Body of pancreas (tissue), 4 donors: ENCODE data around the gene CLIC3. TPM values are rescaled to one million over a fixed set of nuclear protein-coding genes. Genes with fewer than 3 reads are reported as not detected.
A peak's percentile ranks its signal among the peaks of the same experiment; 100 is the strongest.

Experiments used
- ATAC-seq: fragments of 150-250 bp; one replicate; pipeline ENCODE4 v1.9.1; 2016
- DNase-seq, 4 donors: peaks; one replicate each; pipeline ENCODE4 v3.0.0-alpha.2; 2019
- H3K27ac ChIP-seq, 4 donors: fragments of 200-600 bp; sonication (generic); 1 replicate in 3 of 4; 2 replicates in 1 of 4; pipeline versions ENCODE4 v1.5.1 to v1.6.1; 2016 to 2019; ENCODE audit warnings: mild to moderate bottlenecking in 1 of 4, mixed read lengths in 1 of 4, moderate library complexity in 1 of 4
- H3K27me3 ChIP-seq, 2 donors: fragments of 200-600 bp; sonication (generic); one replicate each; pipeline ENCODE4 v1.6.0; 2016; ENCODE audit warnings: mild to moderate bottlenecking in 1 of 2
- H3K36me3 ChIP-seq, 2 donors: fragments of 200-600 bp; sonication (generic); replicated peaks in 1 of 2; 2 replicates each; pipeline ENCODE4 v1.5.1; 2016; ENCODE audit warnings: low read depth in 2 of 2; ENCODE audit not compliant: insufficient read depth in 1 of 2
- H3K4me1 ChIP-seq: fragments of 200-600 bp; sonication (generic); one replicate; pipeline ENCODE4 v1.6.0; 2016
- H3K4me3 ChIP-seq, 2 donors: fragments of 200-600 bp; sonication (generic); 1 replicate in 1 of 2; 2 replicates in 1 of 2; pipeline ENCODE4 v1.5.1; 2016 to 2019
- H3K9me3 ChIP-seq, 3 donors: fragments of 200-600 bp; sonication (generic); 1 replicate in 2 of 3; 2 replicates in 1 of 3; pipeline ENCODE4 v1.5.1; 2016
- POLR2A ChIP-seq, 3 donors: fragments of 450-650 bp; IDR thresholded peaks; one replicate each; pipeline ENCODE4 v1.6.1; 2016; ENCODE audit warnings: antibody characterized with exemption in 3 of 3, mild to moderate bottlenecking in 2 of 3
- WGBS, 2 donors: methylation state at CpG; one replicate each; pipeline ENCODE4 v1.1.5; 2017; 5-methylcytosine and 5-hydroxymethylcytosine counted together
- intact Hi-C: fragments of 100-400 bp; cut with DNase I; formaldehyde crosslinking; loops from one replicate; pipeline ENCODE4 v1.15.1; 2023
- total RNA-seq, 2 donors: library from RNA; depleted of rRNA; stranded (reverse); fragments of >200 nt; gene quantifications; one replicate each; pipeline ENCODE4 v1.1.0, GENCODE V29; 2016
- TF ChIP-seq, protein P1 (sequence below), 7 experiments: fragments of 450-650 bp in 4 of 7; fragments of 200-600 bp in 3 of 7; sonication (generic) in 3 of 7; IDR thresholded peaks; one replicate each; pipeline ENCODE4 v1.5.1; 2016 to 2019; ENCODE audit warnings: antibody characterized with exemption in 7 of 7

The CLIC3 gene
- total RNA-seq, 2 donors from 2014 or later: 2.0 TPM; not detected in 1

GRCh38 chr9:137029058-137029936 lies 32.9 kb upstream of the CLIC3 start:
- TF ChIP-seq POLR2A (IDR thresholded peaks at IDR 0.05): no peak
- TF ChIP-seq, protein P1, sequence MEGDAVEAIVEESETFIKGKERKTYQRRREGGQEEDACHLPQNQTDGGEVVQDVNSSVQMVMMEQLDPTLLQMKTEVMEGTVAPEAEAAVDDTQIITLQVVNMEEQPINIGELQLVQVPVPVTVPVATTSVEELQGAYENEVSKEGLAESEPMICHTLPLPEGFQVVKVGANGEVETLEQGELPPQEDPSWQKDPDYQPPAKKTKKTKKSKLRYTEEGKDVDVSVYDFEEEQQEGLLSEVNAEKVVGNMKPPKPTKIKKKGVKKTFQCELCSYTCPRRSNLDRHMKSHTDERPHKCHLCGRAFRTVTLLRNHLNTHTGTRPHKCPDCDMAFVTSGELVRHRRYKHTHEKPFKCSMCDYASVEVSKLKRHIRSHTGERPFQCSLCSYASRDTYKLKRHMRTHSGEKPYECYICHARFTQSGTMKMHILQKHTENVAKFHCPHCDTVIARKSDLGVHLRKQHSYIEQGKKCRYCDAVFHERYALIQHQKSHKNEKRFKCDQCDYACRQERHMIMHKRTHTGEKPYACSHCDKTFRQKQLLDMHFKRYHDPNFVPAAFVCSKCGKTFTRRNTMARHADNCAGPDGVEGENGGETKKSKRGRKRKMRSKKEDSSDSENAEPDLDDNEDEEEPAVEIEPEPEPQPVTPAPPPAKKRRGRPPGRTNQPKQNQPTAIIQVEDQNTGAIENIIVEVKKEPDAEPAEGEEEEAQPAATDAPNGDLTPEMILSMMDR (IDR thresholded peaks at IDR 0.05): peak; percentile 71 to 93 (median 84)
- intact Hi-C loops: no loop called here
- Histone ChIP-seq H3K4me1 (peaks cover 41% of the 10 kb centered on the region), H3K36me3 (no peaks in the 10 kb centered on the region), H3K27ac (peak overlapping the region in 3 of 4 donors; percentile 51 to 70 (median 59)), H3K27me3 (no peaks in the 10 kb centered on the region), H3K4me3 (no peak overlapping the region), H3K9me3 (no peaks in the 10 kb centered on the region)
- DNase-seq (peak; percentile 76 to 82 (median 78)), ATAC-seq (peak; percentile 57)
- WGBS, 2 donors: 20 to 25% methylated on average over 15 to 17 of the region's 19 CpGs

DNA sequence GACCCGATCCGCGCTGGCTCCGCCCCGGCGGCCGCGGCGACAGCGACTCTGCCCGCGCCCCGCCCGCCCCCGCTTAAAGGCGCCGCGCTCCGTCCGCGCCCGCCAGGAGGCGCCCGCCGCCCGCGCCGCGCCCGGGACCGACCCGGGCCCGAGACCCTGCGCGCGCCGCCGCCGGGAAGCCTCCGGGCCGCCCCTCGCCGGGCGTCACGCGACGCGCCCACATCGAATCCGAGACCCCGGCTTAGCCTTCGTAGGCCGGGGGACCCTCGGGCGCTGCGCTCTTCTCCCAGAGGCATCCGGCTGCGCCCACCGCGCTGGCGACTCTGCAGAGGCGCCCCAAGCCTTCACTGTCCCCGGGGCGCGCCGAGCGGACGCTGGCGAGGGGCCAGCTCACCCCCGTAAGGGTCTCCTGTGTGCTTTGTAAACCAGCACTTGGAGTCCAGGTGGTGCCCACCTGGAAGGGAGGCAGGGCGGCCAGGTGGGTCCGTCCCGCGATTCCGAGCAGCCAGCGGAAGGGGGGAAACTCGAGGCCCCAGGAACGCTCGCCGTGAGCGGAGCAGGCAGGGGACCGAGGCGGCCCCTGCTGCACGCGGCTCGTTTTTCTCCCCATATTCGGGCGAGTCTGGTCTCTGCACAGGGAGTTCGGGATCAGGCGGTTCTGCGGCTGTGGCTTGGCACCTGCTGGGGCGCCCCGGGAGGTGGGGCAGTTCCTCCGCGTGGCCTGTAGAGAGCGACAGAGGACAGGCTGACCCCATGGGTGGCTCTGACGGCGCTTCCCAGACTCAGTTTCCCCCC lies 32.1 kb upstream of the CLIC3 start:
- Histone ChIP-seq H3K9me3 (no peaks in the 10 kb centered on the region), H3K36me3 (no peaks in the 10 kb centered on the region), H3K4me3 (peak overlapping the region; percentile 51 to 62), H3K27me3 (no peaks in the 10 kb centered on the region), H3K4me1 (peaks cover 41% of the 10 kb centered on the region), H3K27ac (peak overlapping the region in 3 of 4 donors; percentile 51 to 70 (median 59))
- DNase-seq (peak; percentile 72 to 83 (median 76)), ATAC-seq (peak; percentile 77)
- intact Hi-C loops: no loop called here
- TF ChIP-seq POLR2A (IDR thresholded peaks at IDR 0.05): no peak
- TF ChIP-seq, protein P1 (IDR thresholded peaks at IDR 0.05): peak in 5 of 7 experiments; percentile 9 to 87 (median 34)
- WGBS, 2 donors: 0 to 1% methylated on average over 4 to 61 of the region's 98 CpGs

DNA sequence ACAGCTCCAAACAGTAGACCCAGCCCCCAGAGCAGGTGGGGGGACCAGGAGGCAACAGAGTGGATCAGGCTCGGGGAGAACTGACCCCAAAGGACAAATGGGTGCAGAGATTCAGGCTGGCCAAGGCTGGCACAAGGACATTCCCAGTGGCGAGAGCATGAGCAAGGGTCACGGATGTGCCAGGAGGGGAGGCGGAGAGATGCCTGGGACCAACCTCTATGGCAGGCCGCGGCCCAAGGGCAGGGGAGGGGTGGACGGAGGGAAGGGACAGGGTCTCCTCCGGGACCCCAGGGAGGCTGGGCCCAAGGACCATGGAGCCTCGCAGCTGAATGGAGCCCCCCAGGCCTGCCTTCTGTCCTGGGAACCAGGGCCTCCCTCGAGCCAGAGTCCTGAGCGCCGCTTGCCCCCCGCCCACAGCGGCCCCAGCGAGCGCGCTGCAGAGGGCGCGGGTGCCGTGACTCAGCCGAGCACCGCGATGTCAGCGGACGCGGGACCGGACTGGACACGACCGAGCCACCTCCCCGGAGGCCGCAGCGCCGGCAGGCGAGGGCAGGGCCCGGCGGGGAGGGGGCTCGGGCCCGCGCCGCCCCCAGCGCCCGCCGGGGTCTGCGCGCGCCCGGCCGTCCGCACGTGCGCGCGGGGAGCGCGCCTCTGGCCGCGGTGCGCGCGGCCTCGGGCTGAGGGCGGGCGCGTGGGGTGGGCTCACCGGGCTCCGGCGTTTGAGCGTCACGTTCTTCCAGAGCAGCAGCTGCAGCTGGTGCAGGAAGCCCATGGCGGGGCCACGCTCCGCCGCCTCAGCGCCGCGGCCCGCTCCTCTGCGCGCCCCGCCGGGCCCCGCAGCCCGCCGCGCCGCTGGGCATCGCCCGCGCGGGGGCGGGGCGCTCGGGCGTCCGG lies 31.2 kb upstream of the CLIC3 start, which contains the start of gene ABCA2:
ABCA2 (minus strand) TSS at position 869 of the 894 bp plus-strand sequence; CDS start at position 772, 97 bp downstream.
- Histone ChIP-seq H3K4me1 (peaks cover 41% of the 10 kb centered on the region), H3K4me3 (peak within 1 kb of the TSS; percentile 51 to 62), H3K9me3 (no peaks in the 10 kb centered on the region), H3K27ac (peak within 1 kb of the TSS; percentile 39 to 70 (median 55)), H3K36me3 (no peaks in the 10 kb centered on the region), H3K27me3 (no peaks in the 10 kb centered on the region)
- DNase-seq: peak in 2 of 4 donors; percentile 39 to 47
- no peak for TF ChIP-seq POLR2A (IDR thresholded peaks at IDR 0.05)
- TF ChIP-seq, protein P1 (IDR thresholded peaks at IDR 0.05): no peak
- 4 to 21% methylated on average over 4 to 69 of the region's 95 CpGs for WGBS, 2 donors
- ATAC-seq: peak; percentile 8
- intact Hi-C loops: no loop called here

GRCh38 chr9:137026828-137027227 lies 30.5 kb upstream of the CLIC3 start:
- WGBS, 2 donors: 19% methylated on average over 4 of the region's 4 CpGs; no CpG with 5 or more reads in 1 of the 2 donors
- DNase-seq (peak; percentile 74 to 89 (median 84)), ATAC-seq (peak; percentile 12)
- TF ChIP-seq POLR2A (IDR thresholded peaks at IDR 0.05): no peak
- TF ChIP-seq, protein P1 (IDR thresholded peaks at IDR 0.05): no peak
- no peaks in the 10 kb centered on the region for H3K27me3 ChIP-seq
- H3K27ac ChIP-seq: peak overlapping the region; percentile 20 to 68 (median 48)
- intact Hi-C loops: no loop called here
- peaks cover 41% of the 10 kb centered on the region for H3K4me1 ChIP-seq
- H3K36me3 ChIP-seq: no peaks in the 10 kb centered on the region
- H3K4me3 ChIP-seq: no peak overlapping the region
- H3K9me3 ChIP-seq: no peaks in the 10 kb centered on the region
